K562 (cell line): ENCODE results near the gene MUC5B.

Source experiments
- BHLHE40 ChIP-seq: IDR thresholded peaks from 2 replicates; pipeline ENCODE4 v1.6.1; 2011; ENCODE audit warnings: low read length, improper control_type of control experiment
- CBX3 ChIP-seq, 2 experiments: IDR thresholded peaks; 1 replicate in 1 of 2; 2 replicates in 1 of 2; pipeline ENCODE4 v1.6.1; 2012; ENCODE audit warnings: inconsistent platforms in 2 of 2, low read length in 2 of 2, borderline replicate concordance in 1 of 2, control low read depth in 1 of 2
- CEBPB ChIP-seq: fragments of 450-650 bp; IDR thresholded peaks from 2 replicates; pipeline ENCODE4 v1.6.1; 2016; ENCODE audit warnings: missing genetic modification characterization, missing compliant biosample characterization
- HDAC3 ChIP-seq: fragments of 450-650 bp; IDR thresholded peaks from 2 replicates; pipeline ENCODE4 v1.6.1; 2018; ENCODE audit warnings: borderline replicate concordance, mild to moderate bottlenecking, moderate library complexity; ENCODE audit not compliant: partially characterized antibody
- JUNB ChIP-seq: fragments of 450-650 bp; formaldehyde crosslinking; conservative IDR thresholded peaks from 2 replicates; pipeline ENCODE4 v1.4.0; 2020; ENCODE audit warnings: mild to moderate bottlenecking
- MAFK ChIP-seq: IDR thresholded peaks from 2 replicates; pipeline ENCODE4 v1.6.1; 2011; ENCODE audit warnings: low read length, improper control_type of control experiment
- NR2F6 ChIP-seq: fragments of 450-650 bp; formaldehyde crosslinking; IDR thresholded peaks from 2 replicates; pipeline ENCODE4 v1.4.0; 2020; ENCODE audit warnings: mild to moderate bottlenecking
- RNF2 ChIP-seq: sonication (generic); IDR thresholded peaks from 2 replicates; pipeline ENCODE4 v1.6.1; 2016

DNA sequence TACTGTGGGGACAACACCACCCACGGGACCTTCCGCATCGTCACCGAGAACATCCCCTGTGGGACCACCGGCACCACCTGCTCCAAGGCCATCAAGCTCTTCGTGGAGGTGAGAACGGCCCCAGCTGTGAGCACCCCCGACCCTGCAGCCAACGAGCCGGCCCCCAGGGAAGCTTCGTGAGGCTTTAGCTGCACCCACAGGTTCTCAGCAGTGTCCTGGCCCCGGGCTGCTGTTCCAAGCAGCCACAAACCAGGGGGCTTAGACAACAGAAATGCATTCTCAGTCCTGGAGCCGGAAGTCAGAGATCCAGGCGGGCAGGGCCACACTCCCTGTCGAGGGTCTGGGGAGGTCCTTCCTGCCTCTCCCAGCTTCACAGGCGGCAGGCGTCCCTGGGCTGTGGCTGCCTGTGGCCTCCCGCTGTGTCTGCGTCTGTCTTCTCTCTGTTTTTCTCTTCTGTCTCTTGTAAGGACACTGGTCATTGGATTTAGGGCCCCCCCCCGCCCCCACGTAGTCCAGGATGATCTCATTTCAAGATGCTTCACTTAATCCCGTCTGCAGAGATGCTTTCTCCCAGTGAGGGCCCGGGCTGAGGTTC is 12.5 kb downstream of the MUC5B start:
- TF ChIP-seq CEBPB (tag): no peak
- no peak for TF ChIP-seq JUNB (CRISPR knock-in tag)
- TF ChIP-seq CBX3 (IDR thresholded peaks at IDR 0.05; ENCODE audit: borderline replicate concordance in 1 of 2, low read length in 2 of 2): no peak
- TF ChIP-seq NR2F6: no peak
- TF ChIP-seq MAFK: no peak
- no peak for TF ChIP-seq BHLHE40
- TF ChIP-seq HDAC3: no peak
- TF ChIP-seq RNF2: no peak
